A549 (cell line): Measurements from ENCODE around the gene ULK1.

Experiments used
- CTCF ChIP-seq: fragments of >200 bp; sonication (Bioruptor Twin); formaldehyde crosslinking; IDR thresholded peaks from 3 replicates; pipeline ENCODE4 v1.5.1; 2016
- EP300 ChIP-seq, 2 experiments: fragments of >200 bp; sonication (Bioruptor Twin); formaldehyde crosslinking; IDR thresholded peaks; 2 replicates in 1 of 2; 3 replicates in 1 of 2; pipeline ENCODE4 v1.6.1; 2016 to 2017
- HMGXB4 ChIP-seq: fragments of 250-450 bp; sonication (Bioruptor Pico); IDR thresholded peaks from 2 replicates; pipeline ENCODE4 v1.5.0; 2021; ENCODE audit warnings: mild to moderate bottlenecking, moderate library complexity, borderline replicate concordance
- JUN ChIP-seq, 2 experiments: fragments of >200 bp; sonication (Bioruptor Twin); formaldehyde crosslinking; IDR thresholded peaks; 2 replicates in 1 of 2; 3 replicates in 1 of 2; pipeline ENCODE4 v1.6.1; 2016 to 2017
- PBX3 ChIP-seq: IDR thresholded peaks from 2 replicates; pipeline ENCODE4 v1.6.1; 2012
- POLR2A ChIP-seq: IDR thresholded peaks from 2 replicates; pipeline ENCODE4 v1.6.1; 2012; ENCODE audit warnings: mild to moderate bottlenecking, low read length
- POLR2AphosphoS2 ChIP-seq: conservative IDR thresholded peaks from 2 replicates; pipeline ENCODE4 v1.6.1; 2012; ENCODE audit warnings: low read length, improper control_type of control experiment, inconsistent platforms
- SREBF2 ChIP-seq: fragments of 450-650 bp; IDR thresholded peaks from 2 replicates; pipeline ENCODE4 v1.6.1; 2014; ENCODE audit warnings: mild to moderate bottlenecking, moderate library complexity
- ZC3H11A ChIP-seq: fragments of 450-650 bp; IDR thresholded peaks from 2 replicates; pipeline ENCODE4 v1.6.1; 2014; ENCODE audit warnings: antibody characterized with exemption, mild to moderate bottlenecking
- TF ChIP-seq, protein P1 (sequence below): fragments of 200-600 bp; sonication (generic); IDR thresholded peaks from 2 replicates; pipeline ENCODE4 v1.6.1; 2016; ENCODE audit warnings: antibody characterized with exemption, mild to moderate bottlenecking, moderate library complexity

GRCh38 chr12:131959116-131959515, 64.7 kb downstream of the ULK1 start:
- no peak for TF ChIP-seq CTCF
- TF ChIP-seq POLR2A = 0 out of 2 replicates have a peak, but pooled peaks have one; percentile 5
- no peak for TF ChIP-seq POLR2AphosphoS2
- no peak for TF ChIP-seq EP300 (IDR thresholded peaks at IDR 0.05)
- TF ChIP-seq PBX3 = no peak
- TF ChIP-seq, protein P1, sequence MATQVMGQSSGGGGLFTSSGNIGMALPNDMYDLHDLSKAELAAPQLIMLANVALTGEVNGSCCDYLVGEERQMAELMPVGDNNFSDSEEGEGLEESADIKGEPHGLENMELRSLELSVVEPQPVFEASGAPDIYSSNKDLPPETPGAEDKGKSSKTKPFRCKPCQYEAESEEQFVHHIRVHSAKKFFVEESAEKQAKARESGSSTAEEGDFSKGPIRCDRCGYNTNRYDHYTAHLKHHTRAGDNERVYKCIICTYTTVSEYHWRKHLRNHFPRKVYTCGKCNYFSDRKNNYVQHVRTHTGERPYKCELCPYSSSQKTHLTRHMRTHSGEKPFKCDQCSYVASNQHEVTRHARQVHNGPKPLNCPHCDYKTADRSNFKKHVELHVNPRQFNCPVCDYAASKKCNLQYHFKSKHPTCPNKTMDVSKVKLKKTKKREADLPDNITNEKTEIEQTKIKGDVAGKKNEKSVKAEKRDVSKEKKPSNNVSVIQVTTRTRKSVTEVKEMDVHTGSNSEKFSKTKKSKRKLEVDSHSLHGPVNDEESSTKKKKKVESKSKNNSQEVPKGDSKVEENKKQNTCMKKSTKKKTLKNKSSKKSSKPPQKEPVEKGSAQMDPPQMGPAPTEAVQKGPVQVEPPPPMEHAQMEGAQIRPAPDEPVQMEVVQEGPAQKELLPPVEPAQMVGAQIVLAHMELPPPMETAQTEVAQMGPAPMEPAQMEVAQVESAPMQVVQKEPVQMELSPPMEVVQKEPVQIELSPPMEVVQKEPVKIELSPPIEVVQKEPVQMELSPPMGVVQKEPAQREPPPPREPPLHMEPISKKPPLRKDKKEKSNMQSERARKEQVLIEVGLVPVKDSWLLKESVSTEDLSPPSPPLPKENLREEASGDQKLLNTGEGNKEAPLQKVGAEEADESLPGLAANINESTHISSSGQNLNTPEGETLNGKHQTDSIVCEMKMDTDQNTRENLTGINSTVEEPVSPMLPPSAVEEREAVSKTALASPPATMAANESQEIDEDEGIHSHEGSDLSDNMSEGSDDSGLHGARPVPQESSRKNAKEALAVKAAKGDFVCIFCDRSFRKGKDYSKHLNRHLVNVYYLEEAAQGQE = no peak
- TF ChIP-seq JUN (IDR thresholded peaks at IDR 0.05) = no peak
- TF ChIP-seq HMGXB4 (CRISPR knock-in tag) = no peak
- no peak for TF ChIP-seq ZC3H11A
- TF ChIP-seq SREBF2 = no peak
